Measurements from ENCODE around the gene ST6GALNAC1. TPM values are rescaled to one million over a fixed set of nuclear protein-coding genes. Genes with fewer than 3 reads are reported as not detected.
A peak's percentile ranks its signal among the peaks of the same experiment; 100 is the strongest.

Gene ST6GALNAC1
- total and polyA plus RNA-seq, 2 of the 13 experiments (the other 11 are each of a cell fraction or from before 2014, with no cell fraction given), result not detected

GRCh38 chr17:76641501-76641900, 2.1 kb downstream of the ST6GALNAC1 start (continued):
- TF ChIP-seq ZNF687 (CRISPR knock-in tag; IDR thresholded peaks at IDR 0.05) (no peak), ZNF20 (CRISPR knock-in tag; IDR thresholded peaks at IDR 0.05) (no peak), EEA1 (CRISPR knock-in tag; IDR thresholded peaks at IDR 0.05; ENCODE audit: borderline replicate concordance) (no peak), ZNF709 (CRISPR knock-in tag; IDR thresholded peaks at IDR 0.05) (no peak), CBX1 (IDR thresholded peaks at IDR 0.05; ENCODE audit: low read depth) (no peak), ZNF550 (CRISPR knock-in tag; IDR thresholded peaks at IDR 0.05; ENCODE audit: borderline replicate concordance) (no peak), HDAC1 (CRISPR knock-in tag; IDR thresholded peaks at IDR 0.05) (0 out of 2 replicates have a peak, but pooled peaks have one; percentile 41), REXO4 (CRISPR knock-in tag; IDR thresholded peaks at IDR 0.05; ENCODE audit: borderline replicate concordance) (no peak), ZNF225 (CRISPR knock-in tag; IDR thresholded peaks at IDR 0.05) (no peak), MAFG (CRISPR knock-in tag; IDR thresholded peaks at IDR 0.05) (no peak), SOX6 (IDR thresholded peaks at IDR 0.05) (no peak), SOX6 (CRISPR knock-in tag; IDR thresholded peaks at IDR 0.05) (peak; percentile 97), ZNF556 (CRISPR knock-in tag; IDR thresholded peaks at IDR 0.05; ENCODE audit: borderline replicate concordance) (no peak), FOXA1 (IDR thresholded peaks at IDR 0.05) (no peak), FOXA1 (CRISPR knock-in tag; IDR thresholded peaks at IDR 0.05) (peak; percentile 79), LBX2 (CRISPR knock-in tag; IDR thresholded peaks at IDR 0.05; ENCODE audit: borderline replicate concordance) (no peak), ZGPAT (CRISPR knock-in tag; IDR thresholded peaks at IDR 0.05) (peak; percentile 25; the same call in 1 of the 2 replicates), ZNF17 (CRISPR knock-in tag; IDR thresholded peaks at IDR 0.05) (no peak)
- TF ChIP-seq, protein P1, sequence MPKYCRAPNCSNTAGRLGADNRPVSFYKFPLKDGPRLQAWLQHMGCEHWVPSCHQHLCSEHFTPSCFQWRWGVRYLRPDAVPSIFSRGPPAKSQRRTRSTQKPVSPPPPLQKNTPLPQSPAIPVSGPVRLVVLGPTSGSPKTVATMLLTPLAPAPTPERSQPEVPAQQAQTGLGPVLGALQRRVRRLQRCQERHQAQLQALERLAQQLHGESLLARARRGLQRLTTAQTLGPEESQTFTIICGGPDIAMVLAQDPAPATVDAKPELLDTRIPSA (CRISPR knock-in tag; IDR thresholded peaks at IDR 0.05; ENCODE audit: borderline replicate concordance), result no peak
- TF ChIP-seq, protein P2, sequence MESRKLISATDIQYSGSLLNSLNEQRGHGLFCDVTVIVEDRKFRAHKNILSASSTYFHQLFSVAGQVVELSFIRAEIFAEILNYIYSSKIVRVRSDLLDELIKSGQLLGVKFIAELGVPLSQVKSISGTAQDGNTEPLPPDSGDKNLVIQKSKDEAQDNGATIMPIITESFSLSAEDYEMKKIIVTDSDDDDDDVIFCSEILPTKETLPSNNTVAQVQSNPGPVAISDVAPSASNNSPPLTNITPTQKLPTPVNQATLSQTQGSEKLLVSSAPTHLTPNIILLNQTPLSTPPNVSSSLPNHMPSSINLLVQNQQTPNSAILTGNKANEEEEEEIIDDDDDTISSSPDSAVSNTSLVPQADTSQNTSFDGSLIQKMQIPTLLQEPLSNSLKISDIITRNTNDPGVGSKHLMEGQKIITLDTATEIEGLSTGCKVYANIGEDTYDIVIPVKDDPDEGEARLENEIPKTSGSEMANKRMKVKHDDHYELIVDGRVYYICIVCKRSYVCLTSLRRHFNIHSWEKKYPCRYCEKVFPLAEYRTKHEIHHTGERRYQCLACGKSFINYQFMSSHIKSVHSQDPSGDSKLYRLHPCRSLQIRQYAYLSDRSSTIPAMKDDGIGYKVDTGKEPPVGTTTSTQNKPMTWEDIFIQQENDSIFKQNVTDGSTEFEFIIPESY (CRISPR knock-in tag; IDR thresholded peaks at IDR 0.05), result no peak

All from HepG2 (cell line).